Prostate gland (tissue), 2 donors: ENCODE measurements around the gene SLC12A3.

Source experiments
- POLR2A ChIP-seq: fragments of 450-650 bp; IDR thresholded peaks from one replicate; pipeline ENCODE4 v1.6.1; 2016; ENCODE audit warnings: antibody characterized with exemption, mild to moderate bottlenecking
- POLR2AphosphoS5 ChIP-seq: sonication (generic); formaldehyde crosslinking; IDR thresholded peaks from one replicate; pipeline ENCODE4 v1.6.1; 2017; ENCODE audit warnings: antibody characterized with exemption
- TF ChIP-seq, protein P1 (sequence below), 4 experiments: fragments of 200-600 bp in 2 of 4; fragments of 450-650 bp in 2 of 4; sonication (generic) in 2 of 4; IDR thresholded peaks; 1 replicate in 3 of 4; 2 replicates in 1 of 4; pipeline ENCODE4 v1.5.1; 2016 to 2019; ENCODE audit warnings: antibody characterized with exemption in 4 of 4, mild to moderate bottlenecking in 2 of 4, moderate library complexity in 2 of 4

DNA sequence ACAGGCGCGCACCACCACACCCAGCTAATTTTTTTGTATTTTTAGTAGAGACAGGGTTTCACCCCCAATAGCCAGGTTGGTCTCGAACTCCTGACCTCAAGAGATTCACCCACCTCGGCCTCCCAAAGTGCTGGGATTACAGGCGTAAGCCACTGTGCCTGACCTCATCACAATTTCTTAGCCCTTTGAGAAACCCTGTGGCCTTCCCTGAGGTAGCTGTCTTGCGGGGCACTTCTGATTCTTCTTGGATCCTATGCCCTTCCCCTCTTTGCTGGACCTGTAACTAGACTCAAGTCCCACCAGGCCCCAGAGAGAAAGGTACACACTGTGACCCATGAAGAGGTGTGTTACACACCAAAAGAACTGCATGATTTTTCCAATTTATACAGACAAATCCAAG, 83.2 kb downstream of the SLC12A3 start:
- TF ChIP-seq, protein P1, sequence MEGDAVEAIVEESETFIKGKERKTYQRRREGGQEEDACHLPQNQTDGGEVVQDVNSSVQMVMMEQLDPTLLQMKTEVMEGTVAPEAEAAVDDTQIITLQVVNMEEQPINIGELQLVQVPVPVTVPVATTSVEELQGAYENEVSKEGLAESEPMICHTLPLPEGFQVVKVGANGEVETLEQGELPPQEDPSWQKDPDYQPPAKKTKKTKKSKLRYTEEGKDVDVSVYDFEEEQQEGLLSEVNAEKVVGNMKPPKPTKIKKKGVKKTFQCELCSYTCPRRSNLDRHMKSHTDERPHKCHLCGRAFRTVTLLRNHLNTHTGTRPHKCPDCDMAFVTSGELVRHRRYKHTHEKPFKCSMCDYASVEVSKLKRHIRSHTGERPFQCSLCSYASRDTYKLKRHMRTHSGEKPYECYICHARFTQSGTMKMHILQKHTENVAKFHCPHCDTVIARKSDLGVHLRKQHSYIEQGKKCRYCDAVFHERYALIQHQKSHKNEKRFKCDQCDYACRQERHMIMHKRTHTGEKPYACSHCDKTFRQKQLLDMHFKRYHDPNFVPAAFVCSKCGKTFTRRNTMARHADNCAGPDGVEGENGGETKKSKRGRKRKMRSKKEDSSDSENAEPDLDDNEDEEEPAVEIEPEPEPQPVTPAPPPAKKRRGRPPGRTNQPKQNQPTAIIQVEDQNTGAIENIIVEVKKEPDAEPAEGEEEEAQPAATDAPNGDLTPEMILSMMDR (IDR thresholded peaks at IDR 0.05), result no peak
- TF ChIP-seq POLR2A (no peak), POLR2AphosphoS5 (no peak)
